HG03045 (cell line): ENCODE measurements around the gene TNS2.
"Not testable (repeated sequence)": the region's sequence is repeated elsewhere in the genome, so short reads cannot be mapped to it uniquely, and the experiment has no call there.

Experiments used
- ATAC-seq: cut with Tn5 transposase; IDR thresholded peaks from one replicate; pipeline ENCODE4 v1.9.1; 2021; ENCODE audit warnings: mild to moderate bottlenecking, moderate library complexity; ENCODE audit not compliant: unreplicated experiment

TNS2 gene

DNA sequence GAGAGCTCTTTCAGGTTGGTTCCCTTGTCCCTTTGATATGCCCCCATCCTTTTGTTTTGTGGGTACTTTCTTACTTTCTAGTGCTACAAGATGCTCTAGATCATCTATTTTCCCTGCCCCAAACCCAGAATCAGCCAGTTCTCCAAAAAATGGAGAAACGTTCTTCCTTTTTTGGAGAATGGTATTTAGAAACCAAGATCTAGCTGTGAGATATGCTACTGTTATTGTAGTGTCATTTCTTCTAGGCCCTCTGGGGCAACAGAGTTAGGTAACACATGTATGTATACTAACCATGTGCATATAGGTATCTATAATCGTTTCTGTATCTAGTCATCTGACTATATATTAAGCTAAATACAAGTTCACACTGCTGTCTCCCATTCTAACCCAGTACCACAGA lies 40.7 kb downstream of the TNS2 start:
- ATAC-seq: no peak

DNA sequence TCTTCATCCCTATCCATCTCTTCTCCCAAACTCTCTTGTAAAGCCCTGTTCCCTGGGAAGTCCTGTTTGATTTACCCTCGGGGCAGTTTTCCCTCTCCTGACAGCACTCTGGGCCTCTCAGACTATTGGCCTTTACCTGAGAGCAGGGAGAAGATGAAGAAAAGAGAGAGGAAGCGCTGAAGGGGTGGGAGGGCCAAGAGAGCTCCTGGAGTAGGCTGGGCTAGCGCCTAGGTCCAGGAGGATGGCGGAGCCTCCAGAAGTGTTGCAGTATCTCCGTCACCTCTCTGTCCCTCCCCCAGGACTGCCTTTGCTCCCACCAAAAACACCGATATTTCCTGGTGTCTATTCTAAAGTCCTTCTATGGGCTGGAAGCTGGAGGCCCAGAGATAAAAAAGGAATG lies 41.9 kb downstream of the TNS2 start:
- no peak for ATAC-seq

DNA sequence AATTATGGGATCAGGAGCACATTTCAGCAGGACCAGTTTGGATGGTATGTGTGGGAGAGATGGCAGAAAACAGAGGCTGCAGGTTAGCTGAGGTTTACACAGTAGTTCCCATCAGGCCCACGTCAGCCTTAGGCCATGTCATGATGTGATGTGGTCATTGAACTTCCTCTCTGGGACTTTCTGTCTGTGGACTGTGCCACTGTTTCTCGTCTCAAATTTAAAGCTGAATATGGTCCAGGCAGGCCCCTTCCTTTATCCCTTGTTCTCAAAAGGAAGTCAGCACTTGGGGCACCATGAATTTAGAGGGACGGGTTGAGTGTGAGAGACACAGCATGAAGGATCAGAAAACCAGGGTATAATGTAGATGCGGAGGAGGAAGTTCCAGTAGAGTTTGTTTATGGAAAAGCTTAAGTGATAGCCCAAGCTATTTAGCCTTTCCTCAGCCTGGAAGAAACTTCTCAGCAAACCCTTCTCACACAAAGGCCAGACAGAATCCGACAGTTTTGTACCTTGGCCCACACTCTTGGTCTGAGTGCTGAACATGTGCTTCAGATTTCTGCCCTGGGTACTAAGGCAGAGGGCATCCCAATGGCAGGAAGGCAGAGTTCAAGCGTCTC lies 44.0 kb downstream of the TNS2 start:
- no peak for ATAC-seq

DNA sequence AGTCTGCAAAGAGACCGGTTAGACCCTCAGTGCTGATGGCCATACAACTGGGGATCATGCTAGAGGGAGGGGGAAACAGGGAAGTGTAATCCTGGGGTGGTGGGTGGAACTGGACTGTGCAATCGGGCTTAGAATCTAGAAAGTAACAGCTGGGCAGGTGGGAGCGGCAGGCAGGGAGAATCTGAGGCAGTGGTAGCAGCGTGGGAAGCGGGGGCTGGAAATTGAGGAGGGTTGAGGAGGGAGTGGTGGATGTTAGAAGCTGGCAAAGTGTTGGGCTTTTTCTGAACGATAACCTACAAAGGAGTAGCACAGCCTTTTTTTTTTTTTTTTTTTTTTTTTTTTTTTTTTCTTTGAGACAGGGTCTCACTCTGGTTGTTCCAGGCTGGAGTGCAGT lies 44.5 kb downstream of the TNS2 start:
- no peak for ATAC-seq

DNA sequence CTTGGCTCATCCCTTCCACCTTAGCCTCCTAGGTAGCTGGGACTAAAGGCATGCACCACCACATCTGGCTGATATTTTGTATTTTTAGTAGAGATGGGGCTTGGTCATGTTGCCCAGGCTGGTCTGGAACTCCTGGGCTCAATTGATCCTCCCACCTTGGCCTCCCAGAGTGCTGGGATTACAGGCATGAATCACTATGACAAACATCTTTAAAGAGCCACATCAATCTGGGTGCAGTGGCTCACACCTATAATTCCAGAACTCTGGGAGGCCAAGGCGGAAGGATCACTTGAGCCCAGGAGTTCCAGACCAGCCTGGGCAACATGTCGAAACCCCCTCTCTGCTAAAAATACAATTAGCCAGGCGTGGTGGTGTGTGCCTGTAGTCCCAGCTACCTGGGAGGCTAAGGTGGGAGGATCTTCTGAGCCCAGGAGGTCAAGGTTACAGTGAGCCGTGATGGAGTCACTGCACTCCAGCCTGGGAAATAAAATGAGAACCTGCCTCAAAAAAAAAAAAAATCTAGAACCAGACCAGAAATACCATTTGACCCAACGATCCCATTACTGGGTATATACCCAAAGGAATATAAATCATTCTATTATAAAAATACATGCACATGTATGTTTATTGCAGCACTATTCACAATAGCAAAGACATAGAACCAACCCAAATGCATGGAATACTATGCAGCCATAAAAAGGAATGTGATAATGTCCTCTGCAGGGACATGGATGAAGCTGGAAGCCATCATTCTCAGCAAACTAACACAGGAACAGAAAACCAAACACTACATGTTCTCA lies 45.1 kb downstream of the TNS2 start:
- not testable (repeated sequence) for ATAC-seq

DNA sequence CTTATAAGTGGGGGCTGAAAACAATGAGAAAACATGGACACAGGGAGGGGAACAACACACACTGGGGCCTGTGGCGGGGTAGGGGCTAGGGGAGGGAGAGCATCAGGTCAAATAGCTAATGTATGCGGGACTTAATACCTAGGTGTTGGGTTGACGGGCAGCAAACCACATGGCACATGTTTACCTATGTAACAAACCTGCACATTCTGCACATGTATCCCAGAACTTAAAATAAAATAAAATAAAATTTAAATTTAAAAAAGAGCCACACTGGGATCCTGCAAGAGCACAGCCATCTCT lies 45.7 kb downstream of the TNS2 start:
- ATAC-seq: not testable (repeated sequence)

DNA sequence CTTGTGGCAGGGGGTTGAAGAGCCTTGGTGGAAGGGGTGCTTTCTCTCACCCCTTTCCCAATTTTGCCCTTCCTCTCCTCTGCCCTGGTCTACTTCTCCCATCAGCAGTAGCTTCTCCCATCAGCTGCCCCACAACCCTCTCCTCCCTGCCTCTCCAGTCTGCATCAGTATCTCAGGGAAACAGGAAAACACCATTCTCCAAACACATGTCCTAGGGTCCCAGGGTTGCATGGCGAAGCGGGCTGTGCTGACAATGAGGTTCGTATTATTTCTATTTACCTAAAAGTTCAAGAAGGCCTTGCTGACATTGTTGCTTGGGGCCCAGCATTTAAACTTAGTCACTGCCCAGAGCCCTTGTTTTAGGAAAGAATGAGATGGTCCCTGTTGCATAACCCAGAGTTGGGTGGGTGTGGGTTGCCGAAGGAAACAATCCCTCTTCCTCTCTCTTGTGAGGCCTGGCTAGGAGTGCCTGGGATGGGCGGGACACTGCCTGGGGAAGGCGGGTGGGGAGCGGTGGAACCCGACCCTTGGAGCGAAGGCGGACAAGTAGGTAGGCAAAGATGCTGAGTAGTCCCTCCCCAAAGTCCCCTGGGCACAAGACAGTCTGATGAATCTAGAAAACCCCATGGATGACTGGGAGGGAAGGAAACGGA lies 46.4 kb downstream of the TNS2 start:
- no peak for ATAC-seq

DNA sequence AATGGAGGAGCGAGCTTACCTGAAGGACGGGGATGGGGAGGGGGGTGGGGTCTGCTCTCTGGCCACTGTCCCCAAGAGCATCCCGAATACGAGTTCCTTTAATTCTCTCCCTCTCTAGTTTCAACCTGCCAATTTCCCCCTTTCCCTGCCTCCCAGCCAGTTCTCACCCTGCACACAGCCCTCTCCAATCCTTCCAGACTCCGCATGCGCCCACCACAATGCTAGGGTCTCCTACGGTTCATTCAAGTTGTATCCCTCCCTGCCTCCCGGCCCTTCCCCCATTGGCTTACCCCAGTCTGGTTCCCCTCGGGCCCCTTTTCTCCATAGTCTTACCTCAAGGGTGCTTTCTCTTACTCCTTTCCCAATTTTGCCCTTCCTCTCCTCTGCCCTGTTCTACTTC lies 46.9 kb downstream of the TNS2 start:
- no peak for ATAC-seq

DNA sequence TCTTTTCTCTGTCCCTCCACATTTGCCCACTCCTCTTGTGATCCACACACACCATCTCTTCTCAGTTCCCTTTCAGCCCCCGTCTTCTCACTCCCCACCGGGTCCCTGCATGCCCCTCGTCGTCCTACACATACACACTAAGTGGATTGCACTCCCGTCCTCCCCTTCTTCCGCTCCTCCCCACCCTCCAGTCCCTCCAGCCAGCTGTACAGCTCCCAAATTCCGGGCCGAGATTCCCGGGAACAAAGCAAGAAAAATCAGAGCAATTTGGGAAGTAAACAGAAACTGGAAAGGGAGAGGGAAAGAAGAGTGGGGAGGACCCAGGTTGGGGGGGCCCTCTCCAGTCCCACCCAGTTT lies 47.3 kb downstream of the TNS2 start:
- no peak for ATAC-seq

DNA sequence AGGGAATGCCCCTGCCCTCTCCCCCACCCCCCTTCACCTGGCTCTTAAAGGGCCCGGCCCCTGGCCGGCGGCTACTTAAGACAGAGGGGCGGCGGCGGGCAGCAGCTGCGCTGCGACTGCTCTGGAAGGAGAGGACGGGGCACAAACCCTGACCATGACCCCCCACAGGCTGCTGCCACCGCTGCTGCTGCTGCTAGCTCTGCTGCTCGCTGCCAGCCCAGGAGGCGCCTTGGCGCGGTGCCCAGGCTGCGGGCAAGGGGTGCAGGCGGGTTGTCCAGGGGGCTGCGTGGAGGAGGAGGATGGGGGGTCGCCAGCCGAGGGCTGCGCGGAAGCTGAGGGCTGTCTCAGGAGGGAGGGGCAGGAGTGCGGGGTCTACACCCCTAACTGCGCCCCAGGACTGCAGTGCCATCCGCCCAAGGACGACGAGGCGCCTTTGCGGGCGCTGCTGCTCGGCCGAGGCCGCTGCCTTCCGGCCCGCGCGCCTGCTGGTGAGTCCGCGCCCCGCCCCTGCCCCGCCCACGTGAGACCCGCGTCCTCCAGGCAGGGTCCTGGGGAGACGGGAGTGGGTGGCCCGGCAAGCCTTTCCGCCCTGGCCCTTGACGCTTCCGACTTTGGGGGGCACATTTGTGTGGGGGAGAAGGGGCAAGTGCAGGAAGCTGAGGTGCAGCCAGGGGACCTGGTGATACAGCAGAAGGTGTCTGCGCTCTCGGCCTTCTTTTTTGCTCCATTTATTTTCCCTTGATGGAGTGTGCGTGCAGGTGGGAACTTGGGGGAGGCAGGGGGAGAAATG lies 47.9 kb downstream of the TNS2 start, which contains the start of gene IGFBP6:
TSS of gene IGFBP6 (plus strand) at position 104 of the 790 bp plus-strand sequence. CDS start at position 155, 51 bp downstream.
- no peak for ATAC-seq

DNA sequence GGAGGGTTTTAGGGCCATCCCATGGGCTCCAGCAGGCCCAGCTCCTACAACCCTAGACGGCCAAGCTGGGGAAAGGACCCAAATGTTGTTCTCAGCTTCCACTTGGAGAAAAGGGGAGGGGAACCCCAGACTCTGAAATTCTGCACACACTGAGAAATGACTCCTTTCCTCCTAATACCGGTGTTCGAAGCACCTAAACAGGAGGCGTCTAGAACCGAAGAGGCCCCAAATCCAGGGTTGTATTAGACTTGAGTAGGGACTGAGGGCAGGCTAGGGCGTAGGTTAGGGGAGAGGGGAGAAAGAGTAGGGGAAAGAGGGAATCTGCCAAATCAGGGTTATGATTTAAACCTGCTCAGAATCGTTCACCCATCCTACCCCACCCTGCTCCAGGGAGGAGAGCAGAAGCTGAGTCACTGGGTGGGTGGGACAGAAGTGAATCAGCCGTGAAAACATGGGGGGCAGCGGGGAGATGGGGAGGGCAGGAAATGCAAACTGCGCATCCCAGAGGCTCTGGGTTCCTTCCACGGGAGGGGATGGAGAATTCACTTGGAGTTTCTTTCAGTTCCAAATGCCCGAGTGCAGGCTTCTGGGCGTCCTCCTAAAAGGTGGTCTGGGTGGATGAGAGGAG lies 48.6 kb downstream of the TNS2 start:
- ATAC-seq: no peak

DNA sequence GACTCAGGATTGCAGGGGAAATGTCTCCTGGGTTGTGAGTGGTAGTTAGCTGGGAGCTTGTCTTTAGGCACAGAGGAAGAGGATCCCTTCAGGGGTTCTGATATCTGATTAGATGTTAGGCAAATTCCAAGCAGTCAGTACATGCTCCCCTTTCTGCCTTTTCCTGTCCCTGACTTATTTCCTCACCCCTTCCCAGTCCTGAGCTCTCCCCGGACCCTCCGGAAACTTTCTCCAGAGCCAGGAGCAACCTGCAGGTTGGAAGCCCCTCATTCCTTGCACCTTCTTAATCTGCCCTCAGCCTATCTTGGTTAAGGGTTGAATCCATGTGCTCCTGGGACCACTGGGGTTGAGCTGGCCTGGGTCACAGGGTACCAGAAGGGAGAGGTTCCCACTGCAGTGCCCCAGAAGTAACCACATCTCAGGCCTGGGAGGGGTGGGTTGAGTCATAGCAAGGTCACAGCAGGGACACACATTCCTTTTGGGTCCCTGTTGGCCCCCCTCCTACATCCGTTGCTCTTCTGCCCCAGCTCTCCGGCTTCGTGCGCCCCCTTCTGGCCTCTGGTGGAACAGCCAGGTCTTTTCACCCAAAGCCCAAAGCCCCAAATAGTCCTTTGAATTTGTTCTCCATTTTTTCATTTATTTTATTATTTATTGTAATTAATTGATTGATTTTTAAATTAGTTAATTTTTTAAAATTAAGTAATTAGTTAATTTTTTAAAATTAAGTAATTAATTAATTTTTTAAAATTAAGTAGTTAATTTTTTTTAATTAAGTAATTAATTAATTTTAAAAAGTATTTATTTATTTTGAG lies 49.4 kb downstream of the TNS2 start:
- no peak for ATAC-seq

DNA sequence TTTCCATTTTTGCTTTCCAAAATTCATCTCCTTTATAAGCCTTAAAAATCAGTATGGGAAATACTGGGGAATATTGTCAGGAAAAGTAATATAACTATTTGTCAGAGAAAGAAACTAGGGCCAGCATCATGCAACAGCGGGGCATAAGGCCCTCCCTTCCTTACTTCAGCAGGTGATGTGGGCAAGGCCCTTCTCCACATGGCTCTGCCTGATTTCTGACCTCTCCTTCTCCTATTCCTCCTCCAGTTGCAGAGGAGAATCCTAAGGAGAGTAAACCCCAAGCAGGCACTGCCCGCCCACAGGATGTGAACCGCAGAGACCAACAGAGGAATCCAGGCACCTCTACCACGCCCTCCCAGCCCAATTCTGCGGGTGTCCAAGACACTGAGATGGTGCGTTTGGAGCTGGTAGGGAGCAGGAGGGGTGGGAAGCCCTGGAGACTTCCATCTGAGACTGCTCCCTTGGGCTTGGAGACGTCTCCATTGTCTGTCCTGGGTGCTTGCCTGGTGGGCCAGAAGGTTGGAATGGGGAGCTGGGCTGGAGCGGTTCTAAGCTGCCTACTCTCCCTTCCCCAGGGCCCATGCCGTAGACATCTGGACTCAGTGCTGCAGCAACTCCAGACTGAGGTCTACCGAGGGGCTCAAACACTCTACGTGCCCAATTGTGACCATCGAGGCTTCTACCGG lies 50.7 kb downstream of the TNS2 start:
- ATAC-seq: no peak

DNA sequence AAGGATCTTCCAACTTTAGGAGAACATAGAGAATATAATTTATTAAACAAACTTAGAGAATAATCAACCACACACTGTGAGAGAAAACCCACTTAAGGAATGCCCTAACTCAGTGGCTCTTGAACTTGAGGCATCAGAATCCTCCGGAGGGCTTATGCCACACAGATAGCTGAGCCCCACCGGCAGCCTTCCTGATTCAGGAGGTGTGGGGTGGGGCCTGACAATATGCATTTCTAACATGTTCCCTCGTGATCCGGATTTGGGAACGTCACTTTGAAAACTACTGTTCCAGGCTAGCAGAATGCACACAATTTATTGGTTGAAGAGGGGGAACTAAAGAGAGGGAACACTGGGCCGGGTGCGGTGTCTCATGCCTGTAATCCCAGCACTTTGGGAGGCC lies 51.4 kb downstream of the TNS2 start:
- ATAC-seq: no peak

DNA sequence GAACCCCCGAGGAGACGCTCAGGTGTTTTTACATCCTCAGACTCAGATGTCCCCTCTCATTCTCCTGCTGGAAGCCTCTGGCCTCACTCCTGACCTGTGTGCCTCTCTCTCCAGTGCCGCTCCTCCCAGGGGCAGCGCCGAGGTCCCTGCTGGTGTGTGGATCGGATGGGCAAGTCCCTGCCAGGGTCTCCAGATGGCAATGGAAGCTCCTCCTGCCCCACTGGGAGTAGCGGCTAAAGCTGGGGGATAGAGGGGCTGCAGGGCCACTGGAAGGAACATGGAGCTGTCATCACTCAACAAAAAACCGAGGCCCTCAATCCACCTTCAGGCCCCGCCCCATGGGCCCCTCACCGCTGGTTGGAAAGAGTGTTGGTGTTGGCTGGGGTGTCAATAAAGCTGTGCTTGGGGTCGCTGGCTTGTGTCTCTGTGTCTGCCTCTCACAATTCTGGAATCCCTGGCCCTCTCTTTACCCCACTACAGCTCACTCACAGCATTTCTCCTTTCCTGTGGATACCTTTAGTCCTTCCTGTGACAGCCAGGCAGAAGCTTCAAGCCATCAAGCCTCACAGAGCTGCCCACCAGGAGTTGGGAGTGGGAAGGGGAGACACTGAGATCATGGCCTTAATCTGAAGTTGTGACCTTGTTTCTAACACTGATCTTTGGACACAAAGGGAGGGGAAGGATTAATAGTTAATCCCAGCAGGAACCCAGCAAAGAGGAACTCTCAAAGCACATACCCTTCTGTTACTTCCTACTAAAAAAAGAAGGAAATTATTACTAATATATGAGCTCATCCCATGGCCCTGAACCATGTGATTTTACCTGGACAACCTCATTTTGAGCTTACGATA lies 52.3 kb downstream of the TNS2 start:
- ATAC-seq: no peak

DNA sequence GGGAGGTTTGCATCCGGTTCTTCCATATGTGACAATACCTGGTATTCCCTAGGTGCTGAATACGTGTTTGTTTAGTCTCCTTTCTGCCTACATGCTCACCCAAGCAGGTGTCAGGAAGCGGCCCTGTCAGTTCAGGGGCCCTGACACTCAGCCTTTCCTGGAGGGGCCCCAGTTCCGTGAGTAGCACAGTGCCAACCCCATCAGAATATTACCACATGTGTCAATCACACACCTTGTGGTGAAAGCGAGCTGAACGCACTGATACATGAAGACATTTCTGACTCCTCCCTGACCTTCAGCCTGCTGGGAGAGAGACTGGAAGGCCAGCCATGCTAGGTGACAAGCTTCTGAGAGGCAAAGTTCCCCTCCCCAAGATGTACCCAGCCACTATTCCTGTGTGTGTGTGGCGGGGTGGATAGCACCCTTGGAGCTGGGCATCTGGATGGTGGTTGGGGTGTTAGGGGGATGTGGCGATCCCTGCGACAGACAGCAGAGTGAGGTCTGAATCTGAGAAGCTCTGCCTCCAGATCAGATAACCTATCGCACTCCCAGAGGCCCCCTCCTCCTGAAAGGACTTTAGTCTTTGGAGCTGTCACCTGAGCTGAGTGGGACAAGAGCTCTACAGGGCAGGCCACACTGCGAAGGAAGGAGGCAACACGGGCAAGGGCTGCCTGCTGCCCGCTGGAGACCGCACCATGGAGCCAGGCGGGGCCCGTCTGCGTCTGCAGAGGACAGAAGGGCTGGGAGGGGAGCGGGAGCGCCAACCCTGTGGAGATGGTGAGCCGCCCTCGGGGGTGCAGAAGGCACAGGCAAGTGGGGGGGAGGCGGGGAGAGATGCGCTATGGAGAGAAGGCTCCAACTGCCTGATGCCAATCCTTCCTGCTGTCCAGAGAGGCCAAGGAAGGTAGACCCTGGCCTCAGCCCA lies 53.3 kb downstream of the TNS2 start, which contains the start of gene SOAT2:
TSS of gene SOAT2 (plus strand) at position 604 of the 925 bp plus-strand sequence. CDS start at position 696, 92 bp downstream.
- no peak for ATAC-seq

DNA sequence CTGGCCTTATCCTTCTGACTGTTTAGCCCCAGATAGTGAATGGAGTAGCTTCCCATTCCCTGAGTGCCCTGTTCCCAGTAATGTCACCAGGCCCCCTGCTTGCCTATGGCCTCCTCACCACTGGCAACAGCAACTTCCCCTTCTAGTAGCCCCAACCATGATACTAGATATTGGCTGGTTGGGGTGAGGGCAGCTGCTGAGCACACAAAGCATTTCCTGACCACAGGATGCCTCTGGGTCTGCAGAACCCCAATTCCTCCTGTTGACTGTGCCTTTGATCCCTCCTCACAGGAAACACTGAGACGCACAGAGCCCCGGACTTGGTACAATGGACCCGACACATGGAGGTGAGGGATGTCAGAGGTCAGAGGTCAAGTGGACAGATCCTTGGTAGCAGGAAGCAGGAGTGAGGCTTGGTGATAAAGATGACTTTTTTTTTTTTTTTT lies 54.0 kb downstream of the TNS2 start:
- ATAC-seq: no peak
